WTC11 (cell line): ENCODE results near the gene SSTR1. TPM values are rescaled to one million over a fixed set of nuclear protein-coding genes. Genes with fewer than 3 reads are reported as not detected.

Experiments used
- ATAC-seq: fragments of 200-7000 bp; cut with Tn5 transposase; 2 replicates; pipeline ENCODE4 v1.10.0; 2021; ENCODE audit warnings: mild to moderate bottlenecking, moderate library complexity
- CTCF ChIA-PET: fragments of 300-600 bp; sonication (Branson Sonifier 250); formaldehyde crosslinking; loops from one replicate; lab custom pipeline; 2021; ENCODE audit warnings: antibody characterized with exemption; lab: Charles Lee
- POLR2A ChIA-PET: fragments of 350-600 bp; sonication (Branson Sonifier 250); formaldehyde crosslinking; loops from one replicate; lab custom pipeline; 2021; ENCODE audit warnings: antibody characterized with exemption; lab: Charles Lee
- DNase-seq: peaks from one replicate; pipeline ENCODE4 v3.0.0; 2021; ENCODE audit warnings: low spot score
- H3K27ac Mint-ChIP-seq: 2 replicates; pipeline ENCODE4 v1.8.0; 2021; ENCODE audit warnings: mixed read lengths
- H3K27me3 Mint-ChIP-seq: 2 replicates; pipeline ENCODE4 v1.8.0; 2021; ENCODE audit warnings: low read depth, mild to moderate bottlenecking, moderate library complexity, mixed read lengths
- H3K36me3 Mint-ChIP-seq: 2 replicates; pipeline ENCODE4 v1.8.0; 2021; ENCODE audit warnings: mixed read lengths
- H3K4me1 Mint-ChIP-seq: 2 replicates; pipeline ENCODE4 v1.8.0; 2022; ENCODE audit warnings: mixed read lengths
- H3K4me3 Mint-ChIP-seq: 2 replicates; pipeline ENCODE4 v1.8.0; 2021; ENCODE audit warnings: mild to moderate bottlenecking, moderate library complexity, mixed read lengths
- H3K9me3 Mint-ChIP-seq: 2 replicates; pipeline ENCODE4 v1.8.0; 2021; ENCODE audit warnings: mixed read lengths
- ARID4B ChIP-seq: sonication (generic); formaldehyde crosslinking; IDR thresholded peaks from 2 replicates; pipeline ENCODE4 v1.8.0; 2023; ENCODE audit warnings: missing genetic modification reagents, mild to moderate bottlenecking, borderline replicate concordance
- CDX4 ChIP-seq: fragments of 250-450 bp; sonication (Bioruptor Pico); IDR thresholded peaks from 2 replicates; pipeline ENCODE4 v1.9.0; 2021; ENCODE audit warnings: moderate library complexity, mild to moderate bottlenecking, inconsistent platforms, borderline replicate concordance
- JAZF1 ChIP-seq: fragments of 250-450 bp; sonication (Bioruptor Pico); IDR thresholded peaks from 2 replicates; pipeline ENCODE4 v1.9.0; 2021; ENCODE audit warnings: moderate library complexity, mild to moderate bottlenecking, inconsistent platforms
- MYBL2 ChIP-seq: sonication (generic); formaldehyde crosslinking; IDR thresholded peaks from 2 replicates; pipeline ENCODE4 v1.8.1; 2023; ENCODE audit warnings: mild to moderate bottlenecking, moderate library complexity, missing genetic modification reagents
- NFATC4 ChIP-seq: fragments of 250-450 bp; sonication (Bioruptor Pico); IDR thresholded peaks from 2 replicates; pipeline ENCODE4 v1.9.0; 2021; ENCODE audit warnings: mild to moderate bottlenecking
- TEAD1 ChIP-seq: sonication (generic); formaldehyde crosslinking; IDR thresholded peaks from 2 replicates; pipeline ENCODE4 v1.8.0; 2022; ENCODE audit warnings: mild to moderate bottlenecking, missing genetic modification reagents
- ZMAT4 ChIP-seq: fragments of 250-450 bp; sonication (Bioruptor Pico); IDR thresholded peaks from 2 replicates; pipeline ENCODE4 v1.9.0; 2021; ENCODE audit warnings: mild to moderate bottlenecking
- ZNF423 ChIP-seq: fragments of 250-450 bp; sonication (Bioruptor Pico); IDR thresholded peaks from 2 replicates; pipeline ENCODE4 v2.1.2; 2022; ENCODE audit warnings: mild to moderate bottlenecking, moderate library complexity
- ZNF671 ChIP-seq: fragments of 250-450 bp; sonication (Bioruptor Pico); IDR thresholded peaks from 2 replicates; pipeline ENCODE4 v1.8.0; 2021; ENCODE audit warnings: mild to moderate bottlenecking
- total RNA-seq: library from RNA; stranded (reverse); gene quantifications from 3 replicates; pipeline ENCODE4 v1.2.3, GENCODE V29; 2021
- TF ChIP-seq, protein P1 (sequence below): fragments of 250-450 bp; sonication (Bioruptor Pico); IDR thresholded peaks from 2 replicates; pipeline ENCODE4 v1.9.0; 2021; ENCODE audit warnings: mild to moderate bottlenecking
- TF ChIP-seq, protein P2 (sequence below): fragments of 250-450 bp; sonication (Bioruptor Pico); conservative IDR thresholded peaks from 2 replicates; pipeline ENCODE4 v1.9.0; 2021; ENCODE audit warnings: mild to moderate bottlenecking
- TF ChIP-seq, protein P3 (sequence below): fragments of 250-450 bp; sonication (Bioruptor Pico); IDR thresholded peaks from 2 replicates; pipeline ENCODE4 v1.9.0; 2021; ENCODE audit warnings: mild to moderate bottlenecking, borderline replicate concordance

SSTR1 gene
- total RNA-seq, 1 experiment from 2014 or later, result 1.7 TPM

- no peak for TF ChIP-seq ARID4B
- no peak for TF ChIP-seq JAZF1
- no peak for TF ChIP-seq CDX4 (CRISPR knock-in tag)
- no peak for TF ChIP-seq MYBL2
Observed at GRCh38 chr14:38206689-38207376, 871 bp upstream of the SSTR1 start (continued).

- Mint-ChIP-seq H3K27me3 (peaks cover 81% of the 10 kb centered on the region), H3K9me3 (peaks cover 7% of the 10 kb centered on the region), H3K36me3 (peaks cover 2% of the 10 kb centered on the region; the same call in 1 of the 2 replicates), H3K4me1 (peaks cover 49% of the 10 kb centered on the region), H3K4me3 (0 out of 2 replicates have a peak overlapping the region, but pooled peaks have one; percentile 67), H3K27ac (no peak overlapping the region)
- ATAC-seq (no peak), DNase-seq (no peak)
- TF ChIP-seq ZMAT4 (CRISPR knock-in tag), result peak; percentile 4; the same call in 1 of the 2 replicates
- TF ChIP-seq, protein P1, sequence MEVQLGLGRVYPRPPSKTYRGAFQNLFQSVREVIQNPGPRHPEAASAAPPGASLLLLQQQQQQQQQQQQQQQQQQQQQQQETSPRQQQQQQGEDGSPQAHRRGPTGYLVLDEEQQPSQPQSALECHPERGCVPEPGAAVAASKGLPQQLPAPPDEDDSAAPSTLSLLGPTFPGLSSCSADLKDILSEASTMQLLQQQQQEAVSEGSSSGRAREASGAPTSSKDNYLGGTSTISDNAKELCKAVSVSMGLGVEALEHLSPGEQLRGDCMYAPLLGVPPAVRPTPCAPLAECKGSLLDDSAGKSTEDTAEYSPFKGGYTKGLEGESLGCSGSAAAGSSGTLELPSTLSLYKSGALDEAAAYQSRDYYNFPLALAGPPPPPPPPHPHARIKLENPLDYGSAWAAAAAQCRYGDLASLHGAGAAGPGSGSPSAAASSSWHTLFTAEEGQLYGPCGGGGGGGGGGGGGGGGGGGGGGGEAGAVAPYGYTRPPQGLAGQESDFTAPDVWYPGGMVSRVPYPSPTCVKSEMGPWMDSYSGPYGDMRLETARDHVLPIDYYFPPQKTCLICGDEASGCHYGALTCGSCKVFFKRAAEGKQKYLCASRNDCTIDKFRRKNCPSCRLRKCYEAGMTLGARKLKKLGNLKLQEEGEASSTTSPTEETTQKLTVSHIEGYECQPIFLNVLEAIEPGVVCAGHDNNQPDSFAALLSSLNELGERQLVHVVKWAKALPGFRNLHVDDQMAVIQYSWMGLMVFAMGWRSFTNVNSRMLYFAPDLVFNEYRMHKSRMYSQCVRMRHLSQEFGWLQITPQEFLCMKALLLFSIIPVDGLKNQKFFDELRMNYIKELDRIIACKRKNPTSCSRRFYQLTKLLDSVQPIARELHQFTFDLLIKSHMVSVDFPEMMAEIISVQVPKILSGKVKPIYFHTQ (CRISPR knock-in tag), result peak; percentile 62
- TF ChIP-seq ZNF423, result no peak
- TF ChIP-seq NFATC4 (CRISPR knock-in tag), result peak; percentile 71; the same call in 1 of the 2 replicates
- TF ChIP-seq, protein P2, sequence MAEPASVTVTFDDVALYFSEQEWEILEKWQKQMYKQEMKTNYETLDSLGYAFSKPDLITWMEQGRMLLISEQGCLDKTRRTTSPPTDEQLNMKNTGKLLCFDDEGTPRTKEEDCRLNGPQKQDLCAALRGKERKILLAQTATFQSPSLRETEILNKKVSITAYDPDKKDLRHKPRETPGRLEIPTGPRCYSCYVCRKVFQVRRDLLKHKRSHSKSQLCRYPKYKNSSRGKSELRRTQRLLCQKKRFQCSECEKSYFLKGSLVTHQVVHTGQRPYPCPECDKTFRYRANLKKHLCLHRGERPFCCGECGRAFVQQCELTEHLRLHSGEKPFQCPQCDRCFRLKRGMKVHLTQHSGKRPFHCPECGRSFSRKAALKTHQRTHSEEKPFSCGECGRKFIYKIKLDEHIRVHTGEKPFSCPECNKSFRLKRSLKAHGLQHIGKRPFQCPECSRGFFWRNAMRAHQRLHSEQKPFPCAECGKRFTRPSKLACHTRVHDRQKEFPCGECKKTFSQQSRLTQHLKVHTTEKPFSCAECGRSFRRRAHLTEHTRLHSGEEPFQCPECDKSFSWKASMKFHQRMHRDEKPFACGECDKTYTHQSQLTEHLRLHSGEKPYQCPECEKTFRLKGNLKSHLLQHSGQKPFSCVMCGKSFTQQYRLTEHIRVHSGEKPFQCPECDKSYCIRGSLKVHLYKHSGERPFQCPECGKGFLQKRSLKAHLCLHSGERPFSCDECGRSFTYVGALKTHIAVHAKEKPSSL (CRISPR knock-in tag), result peak; percentile 76
- TF ChIP-seq, protein P3, sequence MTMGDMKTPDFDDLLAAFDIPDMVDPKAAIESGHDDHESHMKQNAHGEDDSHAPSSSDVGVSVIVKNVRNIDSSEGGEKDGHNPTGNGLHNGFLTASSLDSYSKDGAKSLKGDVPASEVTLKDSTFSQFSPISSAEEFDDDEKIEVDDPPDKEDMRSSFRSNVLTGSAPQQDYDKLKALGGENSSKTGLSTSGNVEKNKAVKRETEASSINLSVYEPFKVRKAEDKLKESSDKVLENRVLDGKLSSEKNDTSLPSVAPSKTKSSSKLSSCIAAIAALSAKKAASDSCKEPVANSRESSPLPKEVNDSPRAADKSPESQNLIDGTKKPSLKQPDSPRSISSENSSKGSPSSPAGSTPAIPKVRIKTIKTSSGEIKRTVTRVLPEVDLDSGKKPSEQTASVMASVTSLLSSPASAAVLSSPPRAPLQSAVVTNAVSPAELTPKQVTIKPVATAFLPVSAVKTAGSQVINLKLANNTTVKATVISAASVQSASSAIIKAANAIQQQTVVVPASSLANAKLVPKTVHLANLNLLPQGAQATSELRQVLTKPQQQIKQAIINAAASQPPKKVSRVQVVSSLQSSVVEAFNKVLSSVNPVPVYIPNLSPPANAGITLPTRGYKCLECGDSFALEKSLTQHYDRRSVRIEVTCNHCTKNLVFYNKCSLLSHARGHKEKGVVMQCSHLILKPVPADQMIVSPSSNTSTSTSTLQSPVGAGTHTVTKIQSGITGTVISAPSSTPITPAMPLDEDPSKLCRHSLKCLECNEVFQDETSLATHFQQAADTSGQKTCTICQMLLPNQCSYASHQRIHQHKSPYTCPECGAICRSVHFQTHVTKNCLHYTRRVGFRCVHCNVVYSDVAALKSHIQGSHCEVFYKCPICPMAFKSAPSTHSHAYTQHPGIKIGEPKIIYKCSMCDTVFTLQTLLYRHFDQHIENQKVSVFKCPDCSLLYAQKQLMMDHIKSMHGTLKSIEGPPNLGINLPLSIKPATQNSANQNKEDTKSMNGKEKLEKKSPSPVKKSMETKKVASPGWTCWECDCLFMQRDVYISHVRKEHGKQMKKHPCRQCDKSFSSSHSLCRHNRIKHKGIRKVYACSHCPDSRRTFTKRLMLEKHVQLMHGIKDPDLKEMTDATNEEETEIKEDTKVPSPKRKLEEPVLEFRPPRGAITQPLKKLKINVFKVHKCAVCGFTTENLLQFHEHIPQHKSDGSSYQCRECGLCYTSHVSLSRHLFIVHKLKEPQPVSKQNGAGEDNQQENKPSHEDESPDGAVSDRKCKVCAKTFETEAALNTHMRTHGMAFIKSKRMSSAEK (CRISPR knock-in tag), result 0 out of 2 replicates have a peak, but pooled peaks have one; percentile 77
- peak; percentile 80; the same call in 1 of the 2 replicates for TF ChIP-seq ZNF671 (CRISPR knock-in tag)
- TF ChIP-seq TEAD1 (CRISPR knock-in tag), result no peak
- ChIA-PET POLR2A (interaction anchor here (0.5 to 1.8 kb wide), 8 partner anchors 8 to 393 kb away, joined by 3 to 7 read pairs (median 3); no protein-coding TSS in a partner anchor), CTCF (interaction anchor here (0.5 to 1.7 kb wide), 5 partner anchors 41 to 498 kb away, joined by 3 to 8 read pairs (median 4); partner anchors contain the start of gene CLEC14A)
Observed at GRCh38 chr14:38207377-38207735, 348 bp upstream of the SSTR1 start.
